GM12892 (cell line): ENCODE data around the gene TRAPPC1.

ENCODE experiments used
- POLR2A ChIP-seq: IDR thresholded peaks from 2 replicates; pipeline ENCODE4 v1.6.1; 2011; ENCODE audit warnings: low read depth, low read length, control low read depth
- TAF1 ChIP-seq: IDR thresholded peaks from 2 replicates; pipeline ENCODE4 v1.6.1; 2011; ENCODE audit warnings: low read depth, mild to moderate bottlenecking, control low read depth, low read length, borderline replicate concordance

DNA sequence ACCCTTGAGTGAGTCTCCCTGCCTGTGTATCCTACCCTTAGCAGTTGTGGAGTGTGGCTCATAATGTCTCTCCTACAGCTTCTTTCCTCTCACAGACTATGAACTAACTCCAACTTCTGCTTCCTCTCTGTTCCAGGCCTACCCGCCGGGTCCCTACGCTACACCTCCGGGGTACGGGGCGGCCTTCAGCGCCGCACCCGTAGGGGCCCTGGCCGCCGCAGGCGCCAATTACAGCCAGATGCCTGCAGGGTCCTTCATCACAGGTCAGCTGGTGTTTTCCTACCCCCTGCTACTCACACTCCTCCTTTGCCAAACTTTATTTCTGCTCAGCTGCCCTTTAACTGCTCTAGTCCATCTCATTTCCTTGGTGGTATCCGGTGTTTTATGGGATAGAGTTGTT is 21.0 kb downstream of the TRAPPC1 start:
- TF ChIP-seq POLR2A (no peak), TAF1 (no peak)
